GM12878 (cell line): ENCODE data around the gene TMEM53. TPM values are rescaled to one million over a fixed set of nuclear protein-coding genes. Genes with fewer than 3 reads are reported as not detected.
A peak's percentile ranks its signal among the peaks of the same experiment; 100 is the strongest.

Source experiments
- BRCA1 ChIP-seq: IDR thresholded peaks from 2 replicates; pipeline ENCODE4 v1.6.1; 2011; ENCODE audit warnings: low read depth, low read length, improper control_type of control experiment
- CBFB ChIP-seq: IDR thresholded peaks from 2 replicates; pipeline ENCODE4 v1.6.1; 2016; ENCODE audit warnings: antibody characterized with exemption, low read depth
- CBX3 ChIP-seq: fragments of 200-600 bp; sonication (generic); IDR thresholded peaks from 2 replicates; pipeline ENCODE4 v1.6.1; 2016; ENCODE audit warnings: low read depth, borderline replicate concordance
- HDAC2 ChIP-seq: fragments of 200-600 bp; sonication (generic); IDR thresholded peaks from 2 replicates; pipeline ENCODE4 v1.6.1; 2017
- MXI1 ChIP-seq: fragments of 150-350 bp; IDR thresholded peaks from 2 replicates; pipeline ENCODE4 v1.6.1; 2011; ENCODE audit warnings: low read depth, mild to moderate bottlenecking, inconsistent platforms, low read length, improper control_type of control experiment
- NR2C1 ChIP-seq: fragments of 450-650 bp; IDR thresholded peaks from 2 replicates; pipeline ENCODE4 v1.6.1; 2017; ENCODE audit warnings: antibody characterized with exemption, mild to moderate bottlenecking, moderate library complexity
- NR2F1 ChIP-seq: fragments of 450-650 bp; conservative IDR thresholded peaks from 2 replicates; pipeline ENCODE4 v1.6.1; 2017; ENCODE audit warnings: mild to moderate bottlenecking
- POLR2AphosphoS2 ChIP-seq: IDR thresholded peaks from 2 replicates; pipeline ENCODE4 v1.6.1; 2011; ENCODE audit warnings: low read depth, mild to moderate bottlenecking, low read length, improper control_type of control experiment, moderate library complexity
- WRNIP1 ChIP-seq: IDR thresholded peaks from 2 replicates; pipeline ENCODE4 v1.6.1; 2011; ENCODE audit warnings: low read depth, low read length, improper control_type of control experiment, borderline replicate concordance
- polyA plus RNA-seq, 11 experiments: library from polyadenylated mRNA; depleted of rRNA in 4 of 11; unstranded in 6 of 11; stranded (reverse) in 5 of 11; fragments of >200 nt; fragmentation: Nextera tagmentation in 4 of 11; fragmentation: Illumina TruSeq in 1 of 11; extraction: Ambion mirVana in 4 of 11; extraction: Trizol in 1 of 11; gene quantifications; 1 replicate in 1 of 11; 2 replicates in 10 of 11; pipeline versions ENCODE4 v1.2.1 to v1.2.3, GENCODE V29; 2011 to 2016; ENCODE audit warnings: inconsistent platforms in 2 of 11, missing spikeins in 2 of 11, low read depth in 1 of 11
- total RNA-seq, 4 experiments: library from RNA; depleted of rRNA in 3 of 4; stranded (reverse); fragments of >200 nt in 3 of 4; fragmentation: Illumina TruSeq in 1 of 4; extraction: Trizol in 1 of 4; gene quantifications; 2 replicates each; pipeline versions ENCODE4 v1.2.1 to v1.2.3, GENCODE V29; 2013 to 2021
- TF ChIP-seq, protein P1 (sequence below): IDR thresholded peaks from 2 replicates; pipeline ENCODE4 v1.6.1; 2012; ENCODE audit warnings: mild to moderate bottlenecking, low read depth, low read length
- TF ChIP-seq, protein P2 (sequence below): fragments of 450-650 bp; IDR thresholded peaks from 2 replicates; pipeline ENCODE4 v1.6.1; 2014; ENCODE audit warnings: mild to moderate bottlenecking
- TF ChIP-seq, protein P3 (sequence below): fragments of 450-650 bp; IDR thresholded peaks from 2 replicates; pipeline ENCODE4 v1.6.1; 2018; ENCODE audit warnings: borderline replicate concordance, mild to moderate bottlenecking; ENCODE audit not compliant: partially characterized antibody
- TF ChIP-seq, protein P4 (sequence below): fragments of 450-650 bp; formaldehyde crosslinking; IDR thresholded peaks from 2 replicates; pipeline ENCODE4 v1.4.0; 2020; ENCODE audit warnings: mild to moderate bottlenecking, moderate library complexity
- TF ChIP-seq, protein P5 (sequence below), 3 experiments: IDR thresholded peaks in 2 of 3; conservative IDR thresholded peaks in 1 of 3; 2 replicates each; pipeline ENCODE4 v1.5.1; 2011; ENCODE audit warnings: low read depth in 3 of 3, low read length in 3 of 3, mild to moderate bottlenecking in 3 of 3, control low read depth in 2 of 3, moderate library complexity in 2 of 3, inconsistent platforms in 1 of 3, mixed read lengths in 1 of 3; ENCODE audit not compliant: control insufficient read depth in 2 of 3, insufficient read depth in 1 of 3; ENCODE audit errors: extremely low read depth in 1 of 3
- TF ChIP-seq, protein P6 (sequence below): fragments of 450-650 bp; conservative IDR thresholded peaks from 2 replicates; pipeline ENCODE4 v1.6.1; 2017; ENCODE audit warnings: mild to moderate bottlenecking, moderate library complexity

TMEM53 gene
- total and polyA plus RNA-seq, 10 of the 15 experiments (the other 5 are each of a cell fraction or from before 2014, with no cell fraction given), result 3.1 to 23.9 (median 11.1) TPM

DNA sequence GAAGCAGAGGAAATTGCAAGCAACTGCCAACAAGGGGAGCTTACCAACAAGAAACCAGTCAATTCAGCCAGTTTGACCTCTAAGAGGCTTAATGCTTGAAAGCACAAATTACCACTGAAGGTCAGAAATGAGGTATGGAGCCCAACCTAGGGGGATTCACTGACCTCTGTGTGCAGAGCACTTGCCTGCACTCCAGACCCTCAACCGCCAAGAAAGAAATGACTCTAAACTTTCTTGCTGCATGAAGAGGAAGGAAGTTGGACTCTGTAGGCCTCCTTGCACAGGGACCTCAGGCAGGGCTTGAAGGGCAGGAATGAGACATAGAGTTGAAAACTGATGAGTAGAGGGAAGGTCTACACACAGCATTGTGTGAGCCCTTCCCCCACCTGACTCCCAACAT lies 10.2 kb upstream of the TMEM53 start (continued):
- TF ChIP-seq, protein P1, sequence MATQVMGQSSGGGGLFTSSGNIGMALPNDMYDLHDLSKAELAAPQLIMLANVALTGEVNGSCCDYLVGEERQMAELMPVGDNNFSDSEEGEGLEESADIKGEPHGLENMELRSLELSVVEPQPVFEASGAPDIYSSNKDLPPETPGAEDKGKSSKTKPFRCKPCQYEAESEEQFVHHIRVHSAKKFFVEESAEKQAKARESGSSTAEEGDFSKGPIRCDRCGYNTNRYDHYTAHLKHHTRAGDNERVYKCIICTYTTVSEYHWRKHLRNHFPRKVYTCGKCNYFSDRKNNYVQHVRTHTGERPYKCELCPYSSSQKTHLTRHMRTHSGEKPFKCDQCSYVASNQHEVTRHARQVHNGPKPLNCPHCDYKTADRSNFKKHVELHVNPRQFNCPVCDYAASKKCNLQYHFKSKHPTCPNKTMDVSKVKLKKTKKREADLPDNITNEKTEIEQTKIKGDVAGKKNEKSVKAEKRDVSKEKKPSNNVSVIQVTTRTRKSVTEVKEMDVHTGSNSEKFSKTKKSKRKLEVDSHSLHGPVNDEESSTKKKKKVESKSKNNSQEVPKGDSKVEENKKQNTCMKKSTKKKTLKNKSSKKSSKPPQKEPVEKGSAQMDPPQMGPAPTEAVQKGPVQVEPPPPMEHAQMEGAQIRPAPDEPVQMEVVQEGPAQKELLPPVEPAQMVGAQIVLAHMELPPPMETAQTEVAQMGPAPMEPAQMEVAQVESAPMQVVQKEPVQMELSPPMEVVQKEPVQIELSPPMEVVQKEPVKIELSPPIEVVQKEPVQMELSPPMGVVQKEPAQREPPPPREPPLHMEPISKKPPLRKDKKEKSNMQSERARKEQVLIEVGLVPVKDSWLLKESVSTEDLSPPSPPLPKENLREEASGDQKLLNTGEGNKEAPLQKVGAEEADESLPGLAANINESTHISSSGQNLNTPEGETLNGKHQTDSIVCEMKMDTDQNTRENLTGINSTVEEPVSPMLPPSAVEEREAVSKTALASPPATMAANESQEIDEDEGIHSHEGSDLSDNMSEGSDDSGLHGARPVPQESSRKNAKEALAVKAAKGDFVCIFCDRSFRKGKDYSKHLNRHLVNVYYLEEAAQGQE, result no peak
- TF ChIP-seq BRCA1, result no peak
- TF ChIP-seq, protein P2, sequence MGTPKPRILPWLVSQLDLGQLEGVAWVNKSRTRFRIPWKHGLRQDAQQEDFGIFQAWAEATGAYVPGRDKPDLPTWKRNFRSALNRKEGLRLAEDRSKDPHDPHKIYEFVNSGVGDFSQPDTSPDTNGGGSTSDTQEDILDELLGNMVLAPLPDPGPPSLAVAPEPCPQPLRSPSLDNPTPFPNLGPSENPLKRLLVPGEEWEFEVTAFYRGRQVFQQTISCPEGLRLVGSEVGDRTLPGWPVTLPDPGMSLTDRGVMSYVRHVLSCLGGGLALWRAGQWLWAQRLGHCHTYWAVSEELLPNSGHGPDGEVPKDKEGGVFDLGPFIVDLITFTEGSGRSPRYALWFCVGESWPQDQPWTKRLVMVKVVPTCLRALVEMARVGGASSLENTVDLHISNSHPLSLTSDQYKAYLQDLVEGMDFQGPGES, result no peak
- TF ChIP-seq, protein P3, sequence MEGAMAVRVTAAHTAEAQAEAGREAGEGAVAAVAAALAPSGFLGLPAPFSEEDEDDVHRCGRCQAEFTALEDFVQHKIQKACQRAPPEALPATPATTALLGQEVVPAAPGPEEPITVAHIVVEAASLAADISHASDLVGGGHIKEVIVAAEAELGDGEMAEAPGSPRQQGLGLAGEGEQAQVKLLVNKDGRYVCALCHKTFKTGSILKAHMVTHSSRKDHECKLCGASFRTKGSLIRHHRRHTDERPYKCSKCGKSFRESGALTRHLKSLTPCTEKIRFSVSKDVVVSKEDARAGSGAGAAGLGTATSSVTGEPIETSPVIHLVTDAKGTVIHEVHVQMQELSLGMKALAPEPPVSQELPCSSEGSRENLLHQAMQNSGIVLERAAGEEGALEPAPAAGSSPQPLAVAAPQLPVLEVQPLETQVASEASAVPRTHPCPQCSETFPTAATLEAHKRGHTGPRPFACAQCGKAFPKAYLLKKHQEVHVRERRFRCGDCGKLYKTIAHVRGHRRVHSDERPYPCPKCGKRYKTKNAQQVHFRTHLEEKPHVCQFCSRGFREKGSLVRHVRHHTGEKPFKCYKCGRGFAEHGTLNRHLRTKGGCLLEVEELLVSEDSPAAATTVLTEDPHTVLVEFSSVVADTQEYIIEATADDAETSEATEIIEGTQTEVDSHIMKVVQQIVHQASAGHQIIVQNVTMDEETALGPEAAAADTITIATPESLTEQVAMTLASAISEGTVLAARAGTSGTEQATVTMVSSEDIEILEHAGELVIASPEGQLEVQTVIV, result no peak
- TF ChIP-seq CBFB, result peak; percentile 79; the same call in 1 of the 2 replicates
- TF ChIP-seq POLR2AphosphoS2, result no peak
- TF ChIP-seq, protein P4, sequence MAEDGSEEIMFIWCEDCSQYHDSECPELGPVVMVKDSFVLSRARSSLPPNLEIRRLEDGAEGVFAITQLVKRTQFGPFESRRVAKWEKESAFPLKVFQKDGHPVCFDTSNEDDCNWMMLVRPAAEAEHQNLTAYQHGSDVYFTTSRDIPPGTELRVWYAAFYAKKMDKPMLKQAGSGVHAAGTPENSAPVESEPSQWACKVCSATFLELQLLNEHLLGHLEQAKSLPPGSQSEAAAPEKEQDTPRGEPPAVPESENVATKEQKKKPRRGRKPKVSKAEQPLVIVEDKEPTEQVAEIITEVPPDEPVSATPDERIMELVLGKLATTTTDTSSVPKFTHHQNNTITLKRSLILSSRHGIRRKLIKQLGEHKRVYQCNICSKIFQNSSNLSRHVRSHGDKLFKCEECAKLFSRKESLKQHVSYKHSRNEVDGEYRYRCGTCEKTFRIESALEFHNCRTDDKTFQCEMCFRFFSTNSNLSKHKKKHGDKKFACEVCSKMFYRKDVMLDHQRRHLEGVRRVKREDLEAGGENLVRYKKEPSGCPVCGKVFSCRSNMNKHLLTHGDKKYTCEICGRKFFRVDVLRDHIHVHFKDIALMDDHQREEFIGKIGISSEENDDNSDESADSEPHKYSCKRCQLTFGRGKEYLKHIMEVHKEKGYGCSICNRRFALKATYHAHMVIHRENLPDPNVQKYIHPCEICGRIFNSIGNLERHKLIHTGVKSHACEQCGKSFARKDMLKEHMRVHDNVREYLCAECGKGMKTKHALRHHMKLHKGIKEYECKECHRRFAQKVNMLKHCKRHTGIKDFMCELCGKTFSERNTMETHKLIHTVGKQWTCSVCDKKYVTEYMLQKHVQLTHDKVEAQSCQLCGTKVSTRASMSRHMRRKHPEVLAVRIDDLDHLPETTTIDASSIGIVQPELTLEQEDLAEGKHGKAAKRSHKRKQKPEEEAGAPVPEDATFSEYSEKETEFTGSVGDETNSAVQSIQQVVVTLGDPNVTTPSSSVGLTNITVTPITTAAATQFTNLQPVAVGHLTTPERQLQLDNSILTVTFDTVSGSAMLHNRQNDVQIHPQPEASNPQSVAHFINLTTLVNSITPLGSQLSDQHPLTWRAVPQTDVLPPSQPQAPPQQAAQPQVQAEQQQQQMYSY (CRISPR knock-in tag), result no peak
- TF ChIP-seq, protein P5, sequence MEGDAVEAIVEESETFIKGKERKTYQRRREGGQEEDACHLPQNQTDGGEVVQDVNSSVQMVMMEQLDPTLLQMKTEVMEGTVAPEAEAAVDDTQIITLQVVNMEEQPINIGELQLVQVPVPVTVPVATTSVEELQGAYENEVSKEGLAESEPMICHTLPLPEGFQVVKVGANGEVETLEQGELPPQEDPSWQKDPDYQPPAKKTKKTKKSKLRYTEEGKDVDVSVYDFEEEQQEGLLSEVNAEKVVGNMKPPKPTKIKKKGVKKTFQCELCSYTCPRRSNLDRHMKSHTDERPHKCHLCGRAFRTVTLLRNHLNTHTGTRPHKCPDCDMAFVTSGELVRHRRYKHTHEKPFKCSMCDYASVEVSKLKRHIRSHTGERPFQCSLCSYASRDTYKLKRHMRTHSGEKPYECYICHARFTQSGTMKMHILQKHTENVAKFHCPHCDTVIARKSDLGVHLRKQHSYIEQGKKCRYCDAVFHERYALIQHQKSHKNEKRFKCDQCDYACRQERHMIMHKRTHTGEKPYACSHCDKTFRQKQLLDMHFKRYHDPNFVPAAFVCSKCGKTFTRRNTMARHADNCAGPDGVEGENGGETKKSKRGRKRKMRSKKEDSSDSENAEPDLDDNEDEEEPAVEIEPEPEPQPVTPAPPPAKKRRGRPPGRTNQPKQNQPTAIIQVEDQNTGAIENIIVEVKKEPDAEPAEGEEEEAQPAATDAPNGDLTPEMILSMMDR (IDR thresholded peaks at IDR 0.05 in 2 of 3, conservative IDR thresholded peaks at IDR 0.05 in 1 of 3; ENCODE audit: control insufficient read depth in 2 of 3, extremely low read depth in 1 of 3, insufficient read depth in 1 of 3, low read depth in 3 of 3, low read length in 3 of 3), result peak in 1 of 3 experiments; percentile 22; a peak in 1 of 6 replicates
- 0 out of 2 replicates have a peak, but pooled peaks have one; percentile 44 for TF ChIP-seq NR2C1
- no peak for TF ChIP-seq CBX3
- TF ChIP-seq HDAC2, result no peak
- TF ChIP-seq, protein P6, sequence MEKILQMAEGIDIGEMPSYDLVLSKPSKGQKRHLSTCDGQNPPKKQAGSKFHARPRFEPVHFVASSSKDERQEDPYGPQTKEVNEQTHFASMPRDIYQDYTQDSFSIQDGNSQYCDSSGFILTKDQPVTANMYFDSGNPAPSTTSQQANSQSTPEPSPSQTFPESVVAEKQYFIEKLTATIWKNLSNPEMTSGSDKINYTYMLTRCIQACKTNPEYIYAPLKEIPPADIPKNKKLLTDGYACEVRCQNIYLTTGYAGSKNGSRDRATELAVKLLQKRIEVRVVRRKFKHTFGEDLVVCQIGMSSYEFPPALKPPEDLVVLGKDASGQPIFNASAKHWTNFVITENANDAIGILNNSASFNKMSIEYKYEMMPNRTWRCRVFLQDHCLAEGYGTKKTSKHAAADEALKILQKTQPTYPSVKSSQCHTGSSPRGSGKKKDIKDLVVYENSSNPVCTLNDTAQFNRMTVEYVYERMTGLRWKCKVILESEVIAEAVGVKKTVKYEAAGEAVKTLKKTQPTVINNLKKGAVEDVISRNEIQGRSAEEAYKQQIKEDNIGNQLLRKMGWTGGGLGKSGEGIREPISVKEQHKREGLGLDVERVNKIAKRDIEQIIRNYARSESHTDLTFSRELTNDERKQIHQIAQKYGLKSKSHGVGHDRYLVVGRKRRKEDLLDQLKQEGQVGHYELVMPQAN, result no peak
- TF ChIP-seq MXI1, result no peak
- TF ChIP-seq NR2F1, result peak; percentile 91
- TF ChIP-seq WRNIP1, result no peak
